IPS-15b (cell line): ENCODE measurements around the gene HSBP1L1.

ENCODE experiments used
- H3K27me3 ChIP-seq: one replicate; pipeline ENCODE4 v1.6.1; 2013; ENCODE audit warnings: low read length; ENCODE audit not compliant: control insufficient read depth, insufficient read depth
- H3K36me3 ChIP-seq: one replicate; pipeline ENCODE4 v1.6.1; 2013; ENCODE audit warnings: low read length; ENCODE audit not compliant: control insufficient read depth, insufficient read depth
- H3K4me1 ChIP-seq: one replicate; pipeline ENCODE4 v1.6.1; 2013; ENCODE audit warnings: mild to moderate bottlenecking, low read length; ENCODE audit not compliant: control insufficient read depth, insufficient read depth
- H3K4me3 ChIP-seq: one replicate; pipeline ENCODE4 v1.5.1; 2013; ENCODE audit warnings: low read depth, low read length
- H3K9ac ChIP-seq: one replicate; pipeline ENCODE4 v1.6.1; 2013; ENCODE audit warnings: low read depth, mild to moderate bottlenecking, low read length
- H3K9me3 ChIP-seq: one replicate; pipeline ENCODE4 v1.6.1; 2013; ENCODE audit warnings: mild to moderate bottlenecking, low read length; ENCODE audit not compliant: control insufficient read depth, insufficient read depth

The HSBP1L1 gene

GRCh38 chr18:79934311-79935097 lies 29.9 kb upstream of the HSBP1L1 start:
- H3K9me3 ChIP-seq, result no peaks in the 10 kb centered on the region
- no peak overlapping the region for H3K4me3 ChIP-seq
- H3K27me3 ChIP-seq, result no peaks in the 10 kb centered on the region
- H3K9ac ChIP-seq, result no peak overlapping the region
- no peaks in the 10 kb centered on the region for H3K36me3 ChIP-seq
- H3K4me1 ChIP-seq, result no peaks in the 10 kb centered on the region

DNA sequence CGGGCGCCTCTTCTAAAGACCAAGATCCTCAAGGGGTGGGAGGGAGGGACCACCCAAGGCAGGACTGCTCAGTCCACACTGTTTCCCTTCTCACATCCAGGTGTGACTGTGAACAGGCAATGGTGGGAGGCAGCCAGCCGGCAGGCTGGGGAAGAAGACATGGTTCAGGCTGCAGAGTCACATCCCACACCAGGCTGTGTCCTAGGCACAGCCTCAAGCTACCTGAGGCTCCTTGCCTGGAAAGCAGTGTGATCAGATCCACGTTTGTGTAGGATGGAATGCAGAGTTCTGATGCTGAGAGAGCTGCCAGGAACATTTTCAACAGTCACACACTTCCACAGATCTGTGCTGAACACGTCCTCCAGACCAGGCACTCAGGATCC lies 29.4 kb upstream of the HSBP1L1 start:
- Histone ChIP-seq H3K9ac (no peak overlapping the region), H3K4me3 (no peak overlapping the region), H3K36me3 (no peaks in the 10 kb centered on the region), H3K9me3 (no peaks in the 10 kb centered on the region), H3K27me3 (no peaks in the 10 kb centered on the region), H3K4me1 (no peaks in the 10 kb centered on the region)

DNA sequence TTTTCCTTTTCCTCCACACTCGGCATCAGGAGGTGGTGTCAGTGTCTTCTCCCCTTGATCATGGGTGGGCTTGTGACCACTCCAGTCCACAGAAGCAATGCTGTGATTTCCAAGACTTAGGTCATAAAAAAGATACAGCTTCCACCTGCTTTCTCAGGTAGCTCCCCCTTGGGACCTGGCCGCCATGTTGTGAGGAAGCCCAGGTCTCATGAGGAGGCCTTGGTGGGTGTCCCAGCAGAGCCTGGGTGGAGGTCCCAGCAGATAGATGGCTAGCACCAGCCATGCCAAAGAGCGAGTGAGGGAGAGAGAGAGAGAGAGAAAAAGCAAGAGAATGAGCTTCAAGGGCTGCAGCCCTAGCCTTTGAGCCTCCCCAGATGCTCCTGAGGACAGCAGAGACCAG lies 28.9 kb upstream of the HSBP1L1 start:
- Histone ChIP-seq H3K9ac (no peak overlapping the region), H3K36me3 (no peaks in the 10 kb centered on the region), H3K9me3 (no peaks in the 10 kb centered on the region), H3K4me1 (no peaks in the 10 kb centered on the region), H3K4me3 (no peak overlapping the region), H3K27me3 (no peaks in the 10 kb centered on the region)

GRCh38 chr18:79935925-79936324 lies 28.5 kb upstream of the HSBP1L1 start:
- no peaks in the 10 kb centered on the region for H3K9me3 ChIP-seq
- no peaks in the 10 kb centered on the region for H3K4me1 ChIP-seq
- no peak overlapping the region for H3K4me3 ChIP-seq
- no peaks in the 10 kb centered on the region for H3K27me3 ChIP-seq
- no peak overlapping the region for H3K9ac ChIP-seq
- no peaks in the 10 kb centered on the region for H3K36me3 ChIP-seq

GRCh38 chr18:79936641-79937040 lies 27.8 kb upstream of the HSBP1L1 start:
- H3K4me1 ChIP-seq, result no peaks in the 10 kb centered on the region
- H3K9ac ChIP-seq, result no peak overlapping the region

GRCh38 chr18:79937103-79937860 lies 27.2 kb upstream of the HSBP1L1 start:
- H3K9ac ChIP-seq, result no peak overlapping the region
- no peaks in the 10 kb centered on the region for H3K27me3 ChIP-seq
- H3K9me3 ChIP-seq, result no peaks in the 10 kb centered on the region
- H3K4me3 ChIP-seq, result no peak overlapping the region
- H3K4me1 ChIP-seq, result no peaks in the 10 kb centered on the region
- no peaks in the 10 kb centered on the region for H3K36me3 ChIP-seq

More at GRCh38 chr18:79936641-79937040, 27.8 kb upstream of the HSBP1L1 start:
- no peaks in the 10 kb centered on the region for H3K36me3 ChIP-seq
- no peaks in the 10 kb centered on the region for H3K27me3 ChIP-seq
- no peak overlapping the region for H3K4me3 ChIP-seq
- H3K9me3 ChIP-seq, result no peaks in the 10 kb centered on the region

DNA sequence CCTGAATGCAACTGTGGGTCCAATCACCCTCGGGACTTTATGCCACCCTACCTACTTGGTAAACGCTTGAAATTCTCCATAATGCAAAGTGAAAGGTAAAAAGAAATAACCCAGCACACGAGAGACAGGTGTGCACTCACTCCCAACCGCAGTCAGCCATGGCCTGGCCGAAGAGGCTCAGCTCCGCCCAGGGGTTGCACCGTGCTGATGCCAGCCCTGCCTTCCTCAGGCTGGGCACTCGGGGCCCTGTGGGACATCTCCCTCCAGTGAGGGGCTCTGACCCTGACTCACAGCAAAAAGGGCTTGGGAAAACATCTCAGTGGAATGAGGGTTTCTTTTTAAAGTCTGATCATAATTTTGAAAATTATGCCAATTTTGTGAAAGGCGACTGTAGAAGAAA lies 26.2 kb upstream of the HSBP1L1 start:
- Histone ChIP-seq H3K9ac (no peak overlapping the region), H3K36me3 (no peaks in the 10 kb centered on the region), H3K4me1 (no peaks in the 10 kb centered on the region), H3K4me3 (no peak overlapping the region), H3K27me3 (no peaks in the 10 kb centered on the region), H3K9me3 (no peaks in the 10 kb centered on the region)

DNA sequence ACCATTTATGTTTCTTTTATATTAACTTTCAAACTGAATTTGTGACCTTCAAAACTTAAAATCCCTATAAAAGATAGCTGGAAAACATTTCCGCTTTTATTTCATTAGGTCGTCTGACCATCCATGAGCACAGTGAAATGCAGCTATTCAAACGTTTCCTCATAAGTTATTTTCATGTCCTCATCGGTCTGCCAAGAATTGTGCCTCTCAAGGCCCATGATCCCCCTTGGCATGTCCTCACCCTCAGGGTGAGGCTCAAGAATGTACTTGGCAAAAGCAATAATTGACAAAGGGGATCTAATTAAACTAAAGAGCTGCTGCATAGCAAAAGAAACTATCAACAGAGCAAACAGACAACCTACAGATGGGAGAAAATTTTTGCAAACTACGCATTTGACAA lies 25.3 kb upstream of the HSBP1L1 start:
- Histone ChIP-seq H3K27me3 (no peaks in the 10 kb centered on the region), H3K9ac (no peak overlapping the region), H3K4me1 (no peaks in the 10 kb centered on the region), H3K4me3 (no peak overlapping the region), H3K36me3 (no peaks in the 10 kb centered on the region), H3K9me3 (no peaks in the 10 kb centered on the region)

GRCh38 chr18:79940126-79940813 lies 24.2 kb upstream of the HSBP1L1 start:
- no peak overlapping the region for H3K9ac ChIP-seq
- H3K36me3 ChIP-seq, result peaks cover 3% of the 10 kb centered on the region
- H3K4me1 ChIP-seq, result no peaks in the 10 kb centered on the region
- H3K9me3 ChIP-seq, result no peaks in the 10 kb centered on the region
- H3K27me3 ChIP-seq, result no peaks in the 10 kb centered on the region
- H3K4me3 ChIP-seq, result no peak overlapping the region

- H3K27me3 ChIP-seq, result no peaks in the 10 kb centered on the region
- H3K4me3 ChIP-seq, result no peak overlapping the region
- H3K36me3 ChIP-seq, result peaks cover 3% of the 10 kb centered on the region
- H3K4me1 ChIP-seq, result no peaks in the 10 kb centered on the region
- no peak overlapping the region for H3K9ac ChIP-seq
- H3K9me3 ChIP-seq, result no peaks in the 10 kb centered on the region
Observed at GRCh38 chr18:79940814-79941472, 23.5 kb upstream of the HSBP1L1 start.

GRCh38 chr18:79941473-79942119 lies 22.8 kb upstream of the HSBP1L1 start:
- H3K9ac ChIP-seq, result no peak overlapping the region

More at GRCh38 chr18:79941473-79942119, 22.8 kb upstream of the HSBP1L1 start:
- Histone ChIP-seq H3K36me3 (peaks cover 3% of the 10 kb centered on the region), H3K4me3 (no peak overlapping the region), H3K9me3 (no peaks in the 10 kb centered on the region), H3K27me3 (no peaks in the 10 kb centered on the region), H3K4me1 (no peaks in the 10 kb centered on the region)
